HEK293T (cell line): ENCODE measurements around the gene NR6A1.

Source experiments
- CTCF ChIA-PET: fragments of 350-600 bp; formaldehyde crosslinking; extraction: SDS; loops from one replicate; lab custom pipeline; 2021; ENCODE audit warnings: antibody characterized with exemption, inconsistent platforms; lab: Yijun Ruan, JAX
- POLR2A ChIA-PET: fragments of 350-600 bp; formaldehyde crosslinking; extraction: SDS; loops from one replicate; lab custom pipeline; 2020; ENCODE audit warnings: antibody characterized with exemption, inconsistent platforms; lab: Yijun Ruan, JAX
- DNase-seq: peaks from one replicate; pipeline ENCODE4 v3.0.0; 2012; ENCODE audit warnings: mixed read lengths; ENCODE audit errors: extremely low spot score
- ARNT ChIP-seq: fragments of 450-650 bp; IDR thresholded peaks from 2 replicates; pipeline ENCODE4 v1.6.1; 2017; ENCODE audit warnings: mild to moderate bottlenecking
- BHLHE40 ChIP-seq: fragments of 450-650 bp; IDR thresholded peaks from 2 replicates; pipeline ENCODE4 v1.6.1; 2016; ENCODE audit warnings: mild to moderate bottlenecking, moderate library complexity, borderline replicate concordance
- CTBP1 ChIP-seq: fragments of 450-650 bp; IDR thresholded peaks from 2 replicates; pipeline ENCODE4 v1.6.1; 2016; ENCODE audit warnings: borderline replicate concordance
- ELF4 ChIP-seq: fragments of 450-650 bp; IDR thresholded peaks from 2 replicates; pipeline ENCODE4 v1.6.1; 2017; ENCODE audit warnings: antibody characterized with exemption
- FOXA1 ChIP-seq: fragments of 450-650 bp; IDR thresholded peaks from 2 replicates; pipeline ENCODE4 v1.6.1; 2016; ENCODE audit warnings: mild to moderate bottlenecking
- FOXK2 ChIP-seq: fragments of 450-650 bp; IDR thresholded peaks from 2 replicates; pipeline ENCODE4 v1.6.1; 2016; ENCODE audit warnings: mild to moderate bottlenecking
- FOXM1 ChIP-seq: fragments of 450-650 bp; IDR thresholded peaks from 2 replicates; pipeline ENCODE4 v1.6.1; 2017; ENCODE audit warnings: mild to moderate bottlenecking, borderline replicate concordance
- HDGF ChIP-seq: fragments of 450-650 bp; IDR thresholded peaks from 2 replicates; pipeline ENCODE4 v1.6.1; 2017; ENCODE audit warnings: antibody characterized with exemption, borderline replicate concordance
- L3MBTL2 ChIP-seq: fragments of 450-650 bp; conservative IDR thresholded peaks from 2 replicates; pipeline ENCODE4 v1.6.1; 2016; ENCODE audit warnings: mild to moderate bottlenecking
- LEF1 ChIP-seq: fragments of 450-650 bp; IDR thresholded peaks from 2 replicates; pipeline ENCODE4 v1.6.1; 2017; ENCODE audit warnings: mild to moderate bottlenecking, borderline replicate concordance
- NFRKB ChIP-seq: fragments of 450-650 bp; IDR thresholded peaks from 2 replicates; pipeline ENCODE4 v1.6.1; 2016; ENCODE audit warnings: mild to moderate bottlenecking, moderate library complexity
- SP1 ChIP-seq: fragments of 450-650 bp; IDR thresholded peaks from 2 replicates; pipeline ENCODE4 v1.6.1; 2017
- SUZ12 ChIP-seq: fragments of 450-650 bp; IDR thresholded peaks from 2 replicates; pipeline ENCODE4 v1.6.1; 2016; ENCODE audit warnings: mild to moderate bottlenecking
- TARDBP ChIP-seq: fragments of 450-650 bp; IDR thresholded peaks from 2 replicates; pipeline ENCODE4 v1.6.1; 2016
- ZNF384 ChIP-seq: fragments of 450-650 bp; IDR thresholded peaks from 2 replicates; pipeline ENCODE4 v1.6.1; 2016
- TF ChIP-seq, protein P1 (sequence below): fragments of 450-650 bp; IDR thresholded peaks from 2 replicates; pipeline ENCODE4 v1.6.1; 2016

Gene NR6A1

DNA sequence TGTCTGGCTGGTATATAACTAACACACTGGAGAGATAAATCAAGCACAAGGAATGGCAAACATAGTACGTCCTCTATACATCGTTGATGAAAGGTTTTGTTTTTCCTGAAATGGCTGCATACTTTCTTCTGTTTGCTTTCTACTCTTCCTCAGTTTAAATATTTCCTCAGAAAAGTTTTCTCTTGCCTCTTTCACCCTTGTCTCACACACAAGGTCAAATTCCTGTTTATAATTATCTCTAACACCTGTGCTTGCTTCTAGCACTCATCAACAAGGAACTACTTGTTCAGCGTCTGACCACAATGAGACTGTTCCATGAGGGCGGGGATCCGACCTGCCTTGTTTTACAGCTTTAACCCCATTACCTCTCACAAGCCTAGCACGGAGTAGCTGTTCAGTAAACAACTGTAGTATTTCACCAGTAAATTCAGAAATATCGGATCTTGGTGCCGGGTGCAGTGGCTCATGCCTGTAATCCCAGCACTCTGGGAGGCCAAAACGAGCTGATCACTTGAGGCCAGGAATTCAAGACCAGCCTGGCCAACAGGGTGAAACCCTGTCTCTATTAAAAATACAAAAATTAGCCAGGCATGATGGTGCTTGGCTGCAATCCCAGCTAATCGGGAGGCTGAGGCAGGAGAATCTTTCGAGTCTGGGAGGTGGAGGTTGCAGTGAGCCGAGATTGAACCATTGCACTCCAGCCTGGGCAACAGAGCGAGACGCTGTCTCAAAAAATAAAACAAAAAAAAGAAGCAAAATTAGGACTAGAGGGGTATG is 37.0 kb downstream of the NR6A1 start:
- no peak for DNase-seq
- TF ChIP-seq TARDBP = no peak
- ChIA-PET POLR2A (interaction anchor here (0.9 kb wide), 1 partner anchor 30 kb away, joined by 3 read pairs; no protein-coding TSS in a partner anchor), CTCF (interaction anchor here (0.6 kb wide), 1 partner anchor 111 kb away, joined by 3 read pairs; no protein-coding TSS in a partner anchor)

DNA sequence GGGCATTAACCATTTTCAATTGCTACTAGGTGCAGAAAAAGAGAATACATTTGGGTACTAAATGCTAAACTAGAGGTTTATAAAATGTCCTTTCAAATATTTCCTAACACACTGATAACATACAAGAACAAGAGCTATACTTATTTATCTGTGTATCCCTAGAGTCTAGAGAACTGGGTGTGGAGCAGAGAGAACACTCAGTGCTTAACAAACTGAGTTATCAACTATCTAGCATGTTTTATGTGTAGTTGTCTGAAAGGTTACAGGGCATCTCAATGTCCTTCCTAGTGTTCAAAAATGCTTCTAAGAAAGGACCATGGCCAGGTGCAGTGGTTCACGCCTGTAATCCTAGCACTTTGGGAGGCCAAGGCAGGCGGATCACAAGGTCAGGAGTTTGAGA is 40.3 kb downstream of the NR6A1 start:
- no peak for DNase-seq
- ChIA-PET CTCF (interaction anchor here (0.6 kb wide), 1 partner anchor 18 kb away, joined by 3 read pairs; no protein-coding TSS in a partner anchor), POLR2A (no interaction called here)
- TF ChIP-seq SUZ12 (no peak), LEF1 (no peak), ARNT (no peak), FOXM1 (no peak), FOXA1 (no peak), ZNF384 (no peak), NFRKB (no peak), TARDBP (no peak), CTBP1 (no peak), FOXK2 (no peak)
- TF ChIP-seq, protein P1, sequence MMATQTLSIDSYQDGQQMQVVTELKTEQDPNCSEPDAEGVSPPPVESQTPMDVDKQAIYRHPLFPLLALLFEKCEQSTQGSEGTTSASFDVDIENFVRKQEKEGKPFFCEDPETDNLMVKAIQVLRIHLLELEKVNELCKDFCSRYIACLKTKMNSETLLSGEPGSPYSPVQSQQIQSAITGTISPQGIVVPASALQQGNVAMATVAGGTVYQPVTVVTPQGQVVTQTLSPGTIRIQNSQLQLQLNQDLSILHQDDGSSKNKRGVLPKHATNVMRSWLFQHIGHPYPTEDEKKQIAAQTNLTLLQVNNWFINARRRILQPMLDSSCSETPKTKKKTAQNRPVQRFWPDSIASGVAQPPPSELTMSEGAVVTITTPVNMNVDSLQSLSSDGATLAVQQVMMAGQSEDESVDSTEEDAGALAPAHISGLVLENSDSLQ = no peak

DNA sequence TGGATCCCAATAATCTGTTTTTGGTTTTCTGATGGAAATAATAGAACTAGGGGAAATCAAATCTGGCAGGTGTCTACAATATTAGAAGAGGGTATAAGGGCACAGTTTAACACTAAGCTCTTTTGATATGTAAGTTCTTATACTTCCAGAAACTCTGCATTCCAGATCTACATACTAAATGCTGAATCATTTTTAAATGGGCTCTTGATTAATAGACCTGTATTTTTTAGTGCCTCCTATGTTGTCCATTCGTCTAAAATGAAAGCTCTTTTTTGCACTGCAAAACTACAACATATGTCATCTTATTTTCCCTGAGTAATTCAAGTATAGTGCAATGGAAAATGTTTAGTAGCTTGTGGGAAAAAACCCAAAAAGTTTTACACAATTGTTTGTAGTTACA is 44.2 kb downstream of the NR6A1 start:
- no peak for DNase-seq
- ChIA-PET CTCF (interaction anchor here (0.8 to 1.1 kb wide), 2 partner anchors 15 to 85 kb away, joined by 3 read pairs; no protein-coding TSS in a partner anchor), POLR2A (no interaction called here)
- TF ChIP-seq NFRKB (no peak), FOXA1 (no peak), ZNF384 (no peak), SP1 (no peak), LEF1 (no peak), FOXK2 (no peak), SUZ12 (no peak), ARNT (no peak), FOXM1 (no peak), CTBP1 (no peak), L3MBTL2 (no peak), HDGF (no peak), TARDBP (no peak), ELF4 (no peak), BHLHE40 (no peak)
- TF ChIP-seq, protein P1 = no peak

DNA sequence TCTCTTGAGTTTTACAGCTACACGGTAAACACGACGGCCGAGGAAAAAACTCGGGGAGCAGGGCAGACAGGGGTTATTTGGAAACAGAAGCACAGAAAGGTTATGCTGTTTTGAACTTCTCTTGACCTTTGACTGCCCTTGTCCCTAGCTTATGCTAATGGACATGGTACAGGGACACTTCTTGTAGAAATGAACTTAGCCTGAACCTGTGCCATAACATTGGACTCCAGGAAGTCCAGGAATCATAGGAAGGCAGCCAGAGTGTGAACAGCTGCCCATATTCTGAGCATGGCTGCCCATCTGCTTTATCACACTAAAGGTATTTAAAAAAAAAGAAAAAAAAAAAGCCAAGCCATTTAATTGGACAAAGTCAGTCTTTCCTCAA is 46.1 kb downstream of the NR6A1 start:
- DNase-seq = no peak
- ChIA-PET CTCF (interaction anchor here (1.1 to 1.3 kb wide), 3 partner anchors 13 to 131 kb away, joined by 3 to 4 read pairs (median 4); no protein-coding TSS in a partner anchor), POLR2A (no interaction called here)
- TF ChIP-seq SUZ12 (no peak), NFRKB (no peak), L3MBTL2 (no peak), BHLHE40 (no peak)

DNA sequence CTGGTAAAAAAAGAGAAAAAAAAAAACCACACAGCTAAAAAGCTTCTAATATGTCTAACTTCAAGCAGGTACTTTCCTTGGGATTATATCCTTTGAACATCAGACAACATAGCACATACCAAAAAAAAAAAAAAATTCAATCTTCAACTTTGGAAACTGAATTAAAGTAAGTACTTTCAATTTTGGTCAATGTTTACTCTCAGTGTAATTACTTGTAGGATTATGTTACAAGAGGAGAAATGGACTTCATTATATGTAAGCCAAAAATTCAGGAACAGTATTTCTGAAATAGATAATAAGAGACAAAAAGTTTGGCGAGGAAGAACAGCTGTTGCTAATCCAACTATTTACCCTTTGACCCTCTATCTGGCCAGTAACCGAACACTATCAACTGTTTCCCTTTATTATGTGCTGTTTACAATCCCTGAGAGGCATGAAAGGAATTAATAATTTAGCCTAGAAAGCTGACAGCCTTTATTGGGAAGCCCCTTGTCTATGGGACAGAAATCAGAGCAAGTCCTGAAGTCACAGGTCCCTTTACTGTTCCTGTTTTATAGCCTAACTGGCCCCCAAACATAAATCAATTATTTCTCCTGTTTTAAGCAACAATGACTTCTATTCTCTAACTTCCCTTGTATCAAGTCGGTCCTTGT is 46.6 kb downstream of the NR6A1 start:
- no peak for DNase-seq
- no peak for TF ChIP-seq NFRKB
- TF ChIP-seq FOXM1 = no peak
- TF ChIP-seq ZNF384 = peak; percentile 56
- TF ChIP-seq, protein P1 = no peak
- TF ChIP-seq SUZ12 = no peak
- ChIA-PET POLR2A (no interaction called here), CTCF (interaction anchor here (1.1 to 1.3 kb wide), 3 partner anchors 13 to 131 kb away, joined by 3 to 4 read pairs (median 4); no protein-coding TSS in a partner anchor)

DNA sequence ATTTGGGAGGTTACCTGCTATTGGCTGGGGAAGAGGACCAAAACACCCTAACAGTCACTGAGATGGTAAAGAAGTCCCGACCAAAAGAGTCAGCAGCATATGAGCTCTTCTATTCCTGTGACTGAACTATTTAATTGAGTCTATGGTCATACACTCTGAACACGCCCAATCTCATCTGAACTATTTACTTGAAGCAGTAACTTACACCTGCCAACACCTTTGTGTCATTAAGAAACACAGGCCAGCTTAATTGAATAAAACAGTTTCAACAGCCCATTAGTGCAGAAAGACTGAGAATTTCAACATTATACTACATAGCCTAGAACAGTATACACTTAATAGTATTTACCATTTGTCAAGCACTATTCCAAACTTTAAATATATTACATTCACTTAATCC is 47.8 kb downstream of the NR6A1 start:
- DNase-seq = no peak
- POLR2A ChIA-PET = no interaction called here
- TF ChIP-seq ELF4 (no peak), FOXA1 (no peak), SUZ12 (no peak), BHLHE40 (no peak), NFRKB (no peak), LEF1 (no peak), L3MBTL2 (no peak), TARDBP (no peak), FOXK2 (no peak), SP1 (no peak), FOXM1 (no peak), ARNT (no peak), HDGF (no peak), ZNF384 (no peak), CTBP1 (no peak)
- TF ChIP-seq, protein P1 = no peak
- CTCF ChIA-PET = no interaction called here
